GM18868 (cell line): ENCODE measurements around the gene SNX9.
A peak's percentile ranks its signal among the peaks of the same experiment; 100 is the strongest.
"Not testable (repeated sequence)": the region's sequence is repeated elsewhere in the genome, so short reads cannot be mapped to it uniquely, and the experiment has no call there.

Experiments
- ATAC-seq: cut with Tn5 transposase; IDR thresholded peaks from one replicate; pipeline ENCODE4 v1.9.1; 2021; ENCODE audit warnings: mild to moderate bottlenecking, moderate library complexity; ENCODE audit not compliant: unreplicated experiment

The SNX9 gene

GRCh38 chr6:157880534-157880933, 57.5 kb downstream of the SNX9 start:
- ATAC-seq: no peak

- ATAC-seq: no peak
Observed at GRCh38 chr6:157881342-157881741, 58.3 kb downstream of the SNX9 start.

GRCh38 chr6:157884756-157885155, 61.7 kb downstream of the SNX9 start:
- no peak for ATAC-seq

GRCh38 chr6:157885211-157885788, 62.3 kb downstream of the SNX9 start:
- no peak for ATAC-seq

GRCh38 chr6:157885876-157886275, 62.8 kb downstream of the SNX9 start:
- no peak for ATAC-seq

GRCh38 chr6:157887892-157888291, 64.8 kb downstream of the SNX9 start:
- ATAC-seq: no peak

GRCh38 chr6:157891544-157892362, 68.7 kb downstream of the SNX9 start:
- ATAC-seq: no peak

- ATAC-seq: no peak
Observed at GRCh38 chr6:157892363-157892877, 69.4 kb downstream of the SNX9 start.

GRCh38 chr6:157893238-157893637, 70.2 kb downstream of the SNX9 start:
- no peak for ATAC-seq

GRCh38 chr6:157895585-157895984, 72.5 kb downstream of the SNX9 start:
- no peak for ATAC-seq

- ATAC-seq: no peak
Observed at GRCh38 chr6:157896932-157897331, 73.9 kb downstream of the SNX9 start.

GRCh38 chr6:157898169-157898568, 75.1 kb downstream of the SNX9 start:
- no peak for ATAC-seq

GRCh38 chr6:157898640-157899039, 75.6 kb downstream of the SNX9 start:
- no peak for ATAC-seq

- not testable (repeated sequence) for ATAC-seq
Observed at GRCh38 chr6:157900262-157900661, 77.2 kb downstream of the SNX9 start.

GRCh38 chr6:157900751-157901150, 77.7 kb downstream of the SNX9 start:
- ATAC-seq: not testable (repeated sequence)

- no peak for ATAC-seq
Observed at GRCh38 chr6:157904999-157905398, 82.0 kb downstream of the SNX9 start.

- no peak for ATAC-seq
Observed at GRCh38 chr6:157905590-157906342, 82.7 kb downstream of the SNX9 start.

GRCh38 chr6:157906537-157907061, 83.6 kb downstream of the SNX9 start:
- ATAC-seq: no peak

- ATAC-seq: no peak
Observed at GRCh38 chr6:157907651-157908050, 84.6 kb downstream of the SNX9 start.

GRCh38 chr6:157908369-157909281, 85.6 kb downstream of the SNX9 start:
- peak; percentile 76 for ATAC-seq
